Trophoblast cell (in vitro differentiated cells and primary cell): ENCODE measurements around the gene ESCO1.

Source experiments
- DNase-seq, 2 donors: peaks; one replicate each; pipeline ENCODE4 v3.0.0-alpha.2; 2016
- H2AFZ ChIP-seq: 2 replicates; pipeline ENCODE4 v1.6.1; 2013; ENCODE audit warnings: low read length, moderate library complexity, mild to moderate bottlenecking; ENCODE audit not compliant: insufficient read depth, poor library complexity
- H2AK5ac ChIP-seq: 2 replicates; pipeline ENCODE4 v1.6.1; 2013; ENCODE audit warnings: mild to moderate bottlenecking, low read length
- H2BK120ac ChIP-seq: 2 replicates; pipeline ENCODE4 v1.6.1; 2013; ENCODE audit warnings: low read length, mild to moderate bottlenecking, moderate library complexity; ENCODE audit not compliant: insufficient read depth, poor library complexity
- H2BK12ac ChIP-seq: 2 replicates; pipeline ENCODE4 v1.6.1; 2013; ENCODE audit warnings: mild to moderate bottlenecking, low read length, moderate library complexity
- H2BK5ac ChIP-seq: 2 replicates; pipeline ENCODE4 v1.6.1; 2013; ENCODE audit warnings: low read length, low read depth, moderate library complexity, mild to moderate bottlenecking; ENCODE audit not compliant: poor library complexity
- H3K14ac ChIP-seq: 2 replicates; pipeline ENCODE4 v1.6.1; 2013; ENCODE audit warnings: mild to moderate bottlenecking, low read length
- H3K18ac ChIP-seq: 2 replicates; pipeline ENCODE4 v1.6.1; 2013; ENCODE audit warnings: mild to moderate bottlenecking, low read length
- H3K23ac ChIP-seq: 2 replicates; pipeline ENCODE4 v1.6.1; 2013; ENCODE audit warnings: low read length
- H3K27ac ChIP-seq: 2 replicates; pipeline ENCODE4 v1.5.1; 2013; ENCODE audit warnings: low read depth, mild to moderate bottlenecking, inconsistent platforms, low read length, moderate library complexity
- H3K27me3 ChIP-seq: 2 replicates; pipeline ENCODE4 v1.6.1; 2013; ENCODE audit warnings: inconsistent platforms, mild to moderate bottlenecking, low read length, moderate library complexity; ENCODE audit not compliant: insufficient read depth
- H3K36me3 ChIP-seq, 2 experiments: 1 replicate in 1 of 2; 2 replicates in 1 of 2; pipeline ENCODE4 v1.6.1; 2013; ENCODE audit warnings: low read length in 2 of 2, mild to moderate bottlenecking in 2 of 2, moderate library complexity in 1 of 2; ENCODE audit not compliant: insufficient read depth in 2 of 2, control insufficient read depth in 1 of 2
- H3K4ac ChIP-seq: 2 replicates; pipeline ENCODE4 v1.6.1; 2013; ENCODE audit warnings: low read depth, mild to moderate bottlenecking, low read length, moderate library complexity
- H3K4me1 ChIP-seq, 2 experiments: 1 replicate in 1 of 2; 2 replicates in 1 of 2; pipeline ENCODE4 v1.6.1; 2013; ENCODE audit warnings: low read length in 2 of 2, mild to moderate bottlenecking in 2 of 2, moderate library complexity in 1 of 2; ENCODE audit not compliant: insufficient read depth in 2 of 2, control insufficient read depth in 1 of 2
- H3K4me2 ChIP-seq: 2 replicates; pipeline ENCODE4 v1.6.1; 2013; ENCODE audit warnings: inconsistent platforms, mild to moderate bottlenecking, low read length, moderate library complexity
- H3K4me3 ChIP-seq: 2 replicates; pipeline ENCODE4 v1.5.1; 2013; ENCODE audit warnings: mild to moderate bottlenecking, low read depth, low read length, inconsistent platforms
- H3K79me1 ChIP-seq: one replicate; pipeline ENCODE4 v1.6.1; 2013; ENCODE audit warnings: low read length
- H3K79me2 ChIP-seq: 2 replicates; pipeline ENCODE4 v1.6.1; 2013; ENCODE audit warnings: low read length, mild to moderate bottlenecking; ENCODE audit not compliant: control insufficient read depth, insufficient read depth, poor library complexity
- H3K9ac ChIP-seq: 2 replicates; pipeline ENCODE4 v1.6.1; 2013; ENCODE audit warnings: mild to moderate bottlenecking, low read length
- H3K9me3 ChIP-seq: 2 replicates; pipeline ENCODE4 v1.6.1; 2013; ENCODE audit warnings: low read depth, mild to moderate bottlenecking, control low read depth, inconsistent platforms, low read length; ENCODE audit not compliant: insufficient read depth
- H4K12ac ChIP-seq: 2 replicates; pipeline ENCODE4 v1.6.1; 2013; ENCODE audit warnings: low read depth, mild to moderate bottlenecking, low read length, moderate library complexity
- H4K8ac ChIP-seq: 2 replicates; pipeline ENCODE4 v1.6.1; 2013; ENCODE audit warnings: low read depth, mild to moderate bottlenecking, low read length, moderate library complexity
- H4K91ac ChIP-seq: one replicate; pipeline ENCODE4 v1.6.1; 2013; ENCODE audit warnings: low read depth, mild to moderate bottlenecking, low read length, moderate library complexity
- WGBS: extraction: QIAGEN DNeasy Blood & Tissue Kit; methylation state at CpG from one replicate; pipeline ENCODE4 v1.1.7; 2013; ENCODE audit warnings: missing lambda C conversion rate; ENCODE audit not compliant: insufficient read length, insufficient coverage; ENCODE audit errors: extremely low coverage; 5-methylcytosine and 5-hydroxymethylcytosine counted together

The ESCO1 gene

DNA sequence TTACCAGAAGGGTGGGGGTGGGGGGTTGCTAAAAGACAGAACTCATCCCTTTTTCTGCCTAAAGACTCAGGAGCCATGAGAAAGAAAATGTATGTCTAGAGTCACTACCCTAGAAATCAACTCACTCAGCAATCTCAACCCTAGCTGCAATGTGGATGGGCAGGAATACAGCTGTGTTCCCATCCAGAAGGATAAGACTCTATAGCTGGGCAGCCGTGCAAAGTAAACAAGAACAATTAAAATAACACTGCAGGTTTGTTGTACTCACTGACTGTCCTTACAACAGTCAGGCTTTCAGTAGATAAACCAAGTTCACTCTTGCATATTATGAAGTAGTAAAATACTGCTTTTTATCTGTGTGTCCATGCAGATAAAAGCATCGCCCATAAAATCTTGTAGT is 74.0 kb downstream of the ESCO1 start:
- no peak overlapping the region for H2BK5ac ChIP-seq
- H4K8ac ChIP-seq: no peak overlapping the region
- H3K9me3 ChIP-seq: no peaks in the 10 kb centered on the region
- H3K18ac ChIP-seq: no peak overlapping the region
- no peak overlapping the region for H2AK5ac ChIP-seq
- H3K4me1 ChIP-seq: no peaks in the 10 kb centered on the region
- H2AFZ ChIP-seq: no peak overlapping the region
- H3K79me2 ChIP-seq: no peaks in the 10 kb centered on the region
- no peak overlapping the region for H4K12ac ChIP-seq
- no peak overlapping the region for H3K9ac ChIP-seq
- no peaks in the 10 kb centered on the region for H3K27me3 ChIP-seq
- no CpG with 5 or more reads among the region's 2 CpGs for WGBS
- H3K4me3 ChIP-seq: no peak overlapping the region
- H2BK12ac ChIP-seq: no peak overlapping the region
- no peak overlapping the region for H4K91ac ChIP-seq
- no peak for DNase-seq
- H3K27ac ChIP-seq: no peak overlapping the region
- H2BK120ac ChIP-seq: no peak overlapping the region
- no peak overlapping the region for H3K14ac ChIP-seq
- peaks cover 15 to 22% of the 10 kb centered on the region in 2 experiments for H3K36me3 ChIP-seq
- H3K4ac ChIP-seq: no peak overlapping the region
- H3K79me1 ChIP-seq: no peaks in the 10 kb centered on the region
- no peak overlapping the region for H3K23ac ChIP-seq
- H3K4me2 ChIP-seq: no peak overlapping the region

DNA sequence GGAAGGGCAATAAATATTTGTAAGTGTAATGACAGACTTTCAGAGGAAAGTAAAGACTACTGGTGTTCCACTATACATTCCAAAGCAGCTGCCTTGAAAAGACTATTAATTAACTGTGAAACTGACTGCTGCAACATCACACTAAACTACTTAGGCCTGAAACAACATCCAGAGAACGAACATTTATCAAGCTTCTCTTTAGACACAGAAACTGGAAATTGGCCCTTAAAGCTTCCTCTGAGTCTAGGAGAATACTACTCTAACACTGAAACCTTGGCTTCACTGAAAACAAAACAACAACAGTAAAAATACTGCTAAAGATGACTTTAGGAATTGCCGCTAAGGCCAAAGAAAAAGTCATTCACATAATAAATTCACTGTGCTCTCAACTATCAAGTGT is 74.6 kb downstream of the ESCO1 start:
- no peak for DNase-seq
- no CpG with 5 or more reads among the region's 2 CpGs for WGBS

DNA sequence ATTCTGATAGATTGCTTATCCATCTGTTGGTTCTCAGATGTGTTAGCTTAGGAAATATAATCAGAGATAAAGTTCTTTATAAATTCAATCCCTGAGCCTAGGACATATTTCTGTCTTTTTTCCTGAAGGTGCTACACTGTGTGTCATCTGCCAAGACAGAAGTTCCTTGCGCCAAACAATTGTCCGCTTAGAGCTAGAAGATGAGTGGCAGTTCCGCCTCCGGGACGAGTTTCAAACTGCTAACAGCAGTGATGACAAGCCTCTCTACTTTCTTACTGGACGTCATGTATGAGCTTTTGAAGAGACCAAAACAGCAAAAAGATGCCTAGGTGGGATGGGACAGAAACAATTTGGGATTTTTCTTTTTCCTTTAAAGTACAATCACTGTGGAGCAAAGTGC is 78.0 kb downstream of the ESCO1 start:
- Histone ChIP-seq H2AFZ (no peak overlapping the region), H2AK5ac (no peak overlapping the region), H3K4me3 (no peak overlapping the region), H3K9me3 (no peaks in the 10 kb centered on the region), H4K12ac (no peak overlapping the region), H3K36me3 (peaks cover 24 to 39% of the 10 kb centered on the region in 2 experiments), H3K27me3 (no peaks in the 10 kb centered on the region), H3K79me2 (no peaks in the 10 kb centered on the region), H3K79me1 (no peaks in the 10 kb centered on the region), H2BK5ac (no peak overlapping the region), H3K9ac (no peak overlapping the region), H3K14ac (no peak overlapping the region), H3K4me1 (no peaks in the 10 kb centered on the region), H3K4ac (no peak overlapping the region), H4K91ac (no peak overlapping the region), H4K8ac (no peak overlapping the region), H3K27ac (no peak overlapping the region), H3K23ac (no peak overlapping the region), H2BK12ac (no peak overlapping the region), H3K4me2 (no peak overlapping the region), H2BK120ac (no peak overlapping the region), H3K18ac (no peak overlapping the region)
- DNase-seq: no peak
- no CpG with 5 or more reads among the region's 6 CpGs for WGBS

More for the DNA sequence above, 74.6 kb downstream of the ESCO1 start:
- Histone ChIP-seq H3K4me1 (no peaks in the 10 kb centered on the region), H3K4me3 (no peak overlapping the region), H2AK5ac (no peak overlapping the region), H2BK12ac (no peak overlapping the region), H2AFZ (no peak overlapping the region), H2BK5ac (no peak overlapping the region), H3K36me3 (peaks cover 14 to 20% of the 10 kb centered on the region in 2 experiments), H4K91ac (no peak overlapping the region), H3K9ac (no peak overlapping the region), H4K8ac (no peak overlapping the region), H3K14ac (no peak overlapping the region), H3K27ac (no peak overlapping the region), H3K79me1 (no peaks in the 10 kb centered on the region), H2BK120ac (no peak overlapping the region), H3K9me3 (no peaks in the 10 kb centered on the region), H3K4ac (no peak overlapping the region), H3K18ac (no peak overlapping the region), H3K4me2 (no peak overlapping the region), H3K23ac (no peak overlapping the region), H4K12ac (no peak overlapping the region), H3K27me3 (no peaks in the 10 kb centered on the region), H3K79me2 (no peaks in the 10 kb centered on the region)

DNA sequence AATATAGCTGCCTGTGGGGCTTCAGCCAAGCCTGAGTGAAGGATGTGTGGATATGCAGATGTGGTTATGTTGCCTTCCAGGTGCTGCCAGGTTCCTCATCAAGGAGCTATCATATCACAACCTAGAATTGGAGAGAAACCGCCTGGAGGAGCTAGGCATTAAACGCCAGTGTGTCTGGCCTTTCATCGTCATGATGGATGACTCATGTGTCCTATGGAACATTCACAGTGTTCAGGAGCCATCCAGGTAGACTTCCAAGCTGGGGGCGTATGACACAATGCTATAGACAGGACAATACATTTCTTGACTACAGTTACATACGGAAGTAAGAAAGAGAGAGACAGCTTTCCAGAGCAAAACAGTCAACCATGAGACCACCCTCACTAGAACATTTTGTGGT is 86.8 kb downstream of the ESCO1 start:
- Histone ChIP-seq H4K8ac (no peak overlapping the region), H3K79me1 (no peaks in the 10 kb centered on the region), H3K4me2 (no peak overlapping the region), H3K4me3 (no peak overlapping the region), H3K9ac (no peak overlapping the region), H2BK5ac (no peak overlapping the region), H3K27me3 (no peaks in the 10 kb centered on the region), H3K27ac (no peak overlapping the region), H3K79me2 (no peaks in the 10 kb centered on the region), H3K4me1 (no peaks in the 10 kb centered on the region), H4K91ac (no peak overlapping the region), H3K4ac (no peak overlapping the region), H3K23ac (no peak overlapping the region), H3K14ac (no peak overlapping the region), H3K9me3 (peaks cover 2% of the 10 kb centered on the region), H2AFZ (no peak overlapping the region), H3K18ac (no peak overlapping the region), H2BK120ac (no peak overlapping the region), H2AK5ac (no peak overlapping the region), H3K36me3 (peaks cover 21 to 57% of the 10 kb centered on the region in 2 experiments), H4K12ac (no peak overlapping the region), H2BK12ac (no peak overlapping the region)
- no CpG with 5 or more reads among the region's 5 CpGs for WGBS
- DNase-seq: peak; percentile 86 to 87
